NOMO-1 treated with dmso at 0.1 percent for 144 hours (cell line): Measurements from ENCODE around the gene RYK.
"Not testable (repeated sequence)": the region's sequence is repeated elsewhere in the genome, so short reads cannot be mapped to it uniquely, and the experiment has no call there.

Experiments used
- DNase-seq: peaks from one replicate; lab custom pipeline; 2025; ENCODE audit not compliant: unreplicated experiment; lab: John Stamatoyannopoulos, UW

RYK gene

DNA sequence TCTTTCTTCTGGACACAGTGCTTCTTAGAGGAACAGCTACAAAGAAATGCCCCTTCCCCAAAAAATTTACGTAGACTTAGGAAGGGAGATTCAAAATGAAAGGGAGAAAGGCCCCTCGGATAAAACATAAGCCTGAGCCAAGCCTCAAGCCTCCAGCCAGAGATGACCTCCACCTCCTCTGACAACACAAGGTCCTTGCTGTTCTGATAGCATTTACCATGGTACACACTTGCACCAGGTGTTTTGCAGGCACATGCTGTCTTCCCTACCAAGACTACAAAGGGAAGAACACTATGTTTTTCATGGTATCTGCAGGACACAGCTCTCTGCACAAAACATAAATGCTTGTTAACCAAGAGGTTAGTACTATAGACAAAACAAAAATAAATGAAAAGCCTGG, 27.8 kb downstream of the RYK start:
- no peak for DNase-seq

DNA sequence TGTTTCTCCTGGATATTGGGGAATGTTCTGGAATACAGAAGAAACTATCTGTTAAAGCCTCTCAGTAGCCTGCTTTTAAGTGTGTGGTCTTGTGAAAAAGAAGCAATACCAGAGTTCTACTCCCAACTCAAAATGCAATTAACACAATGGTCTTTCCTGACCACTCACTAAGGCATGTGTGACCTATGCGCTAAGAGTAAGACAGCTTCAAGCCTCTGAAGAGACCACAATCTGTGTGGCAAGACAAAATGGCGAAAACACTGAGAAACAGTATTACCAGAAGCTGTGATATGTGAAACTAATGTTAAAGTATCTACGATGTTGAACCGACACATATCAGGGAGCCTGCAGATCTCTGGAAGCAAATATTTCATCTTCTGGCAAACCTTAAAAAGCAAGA, 33.8 kb downstream of the RYK start:
- no peak for DNase-seq

DNA sequence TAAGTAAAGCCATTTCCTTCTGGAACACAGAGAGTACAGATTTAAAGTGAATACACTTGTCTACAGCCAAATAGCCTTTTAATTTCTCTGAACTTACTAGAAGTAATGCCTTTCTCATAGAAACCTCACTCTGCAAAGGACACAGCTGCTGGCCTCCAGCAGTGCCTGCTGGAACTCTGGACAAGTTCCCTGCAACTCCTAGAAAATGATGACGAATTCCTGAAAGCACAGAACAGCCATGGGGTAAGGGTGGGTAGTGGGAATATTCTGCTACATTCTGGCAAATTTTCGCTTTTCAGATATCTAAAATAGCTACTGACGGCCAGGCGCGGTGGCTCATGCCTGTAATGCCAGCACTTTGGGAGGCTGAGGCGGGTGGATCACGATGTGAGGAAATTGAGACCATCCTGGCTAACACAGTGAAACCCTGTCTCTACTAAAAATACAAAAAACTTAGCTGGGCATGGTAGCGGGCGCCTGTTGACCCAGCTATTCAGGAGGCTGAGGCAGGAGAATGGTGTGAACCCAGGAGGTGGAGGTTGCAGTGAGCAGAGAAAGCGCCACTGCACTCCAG, 34.4 kb downstream of the RYK start:
- DNase-seq = no peak

DNA sequence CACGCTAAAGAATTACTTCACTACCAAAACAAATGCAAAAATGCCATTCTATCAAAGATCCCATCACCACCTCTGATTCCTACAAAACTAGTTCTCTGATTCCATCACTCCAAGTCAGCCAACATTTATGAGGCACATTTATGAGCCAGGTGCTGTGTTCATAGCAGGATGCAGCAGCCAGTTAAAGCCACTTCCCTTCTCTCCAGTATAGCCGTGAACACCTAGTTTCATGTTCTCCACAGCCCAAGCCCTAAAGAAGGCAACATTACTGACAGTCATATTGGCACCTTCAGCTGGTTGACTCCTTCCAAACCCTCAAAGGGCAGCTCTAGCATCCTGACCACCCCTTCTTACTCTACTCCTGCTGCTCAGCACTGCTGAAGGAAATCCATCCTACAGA, 36.4 kb downstream of the RYK start:
- DNase-seq = no peak

DNA sequence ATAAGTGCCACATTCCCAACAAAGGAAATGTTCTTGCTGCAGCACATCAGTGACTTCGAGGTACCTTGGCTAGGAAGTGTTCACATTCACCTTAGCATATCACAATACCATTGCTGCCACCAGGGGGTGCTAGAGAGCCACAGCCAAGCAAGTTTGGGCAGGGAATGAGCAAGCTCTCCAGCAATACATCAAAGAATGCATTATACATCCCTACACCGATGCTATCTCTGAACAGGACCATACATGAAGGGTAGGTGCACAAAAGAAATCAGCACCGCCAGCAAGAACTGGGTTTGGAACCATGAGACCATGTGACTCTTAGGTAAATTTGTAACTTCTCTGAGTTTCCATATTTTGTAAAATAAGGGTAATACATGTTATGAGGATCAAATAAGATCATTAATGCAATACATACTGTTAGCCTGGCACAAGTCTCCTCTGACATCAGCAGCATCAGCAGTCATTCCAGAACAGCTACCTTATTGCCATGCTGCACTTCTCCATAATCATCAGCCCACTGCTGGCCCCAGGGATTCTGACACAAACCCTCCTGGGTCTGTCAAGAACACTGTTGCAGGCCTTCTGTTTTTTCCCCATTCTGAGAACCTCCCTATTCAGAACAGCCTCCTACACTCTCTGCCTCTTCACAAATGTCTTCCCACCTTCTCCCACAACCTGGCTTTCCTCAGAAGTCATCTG, 37.5 kb downstream of the RYK start:
- peak; percentile 53 for DNase-seq

DNA sequence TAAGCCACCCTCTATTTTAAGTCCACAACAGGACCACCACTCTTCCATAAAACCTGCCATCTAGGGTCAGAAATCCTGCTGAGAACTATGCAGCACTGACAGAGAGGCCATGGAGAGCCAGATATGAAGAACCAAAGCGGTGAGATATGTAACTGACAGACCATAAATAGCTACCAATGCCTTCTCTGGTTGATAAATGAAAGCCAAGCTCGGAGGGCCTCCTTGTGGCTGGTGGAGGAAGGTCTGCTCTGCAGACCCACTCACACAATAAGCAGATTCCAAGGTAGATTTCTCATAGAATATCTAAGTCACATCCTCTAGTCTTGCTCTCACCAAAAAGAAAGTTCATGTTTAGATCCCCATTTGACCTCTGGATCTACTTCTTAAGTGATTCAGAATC, 38.9 kb downstream of the RYK start:
- peak; percentile 29 for DNase-seq

DNA sequence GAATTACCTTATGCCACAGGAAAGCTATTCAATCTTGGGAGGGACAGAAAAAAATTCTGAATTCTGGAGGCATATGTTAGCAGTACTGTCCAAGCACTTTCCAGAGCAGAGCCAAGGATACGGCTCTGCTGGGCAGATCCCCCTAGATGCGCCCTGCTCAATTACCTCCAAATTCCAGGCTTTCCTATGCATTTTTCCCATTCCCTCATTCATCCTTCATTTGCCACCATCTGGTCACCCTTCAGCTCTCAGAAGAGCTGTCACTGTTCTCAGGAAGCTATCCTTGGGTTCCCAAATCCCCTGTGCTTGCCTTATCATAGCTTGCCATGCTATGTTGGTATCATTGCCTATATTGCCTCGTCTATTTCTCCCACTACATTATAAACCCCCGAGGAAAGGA, 45.2 kb downstream of the RYK start:
- DNase-seq = no peak

DNA sequence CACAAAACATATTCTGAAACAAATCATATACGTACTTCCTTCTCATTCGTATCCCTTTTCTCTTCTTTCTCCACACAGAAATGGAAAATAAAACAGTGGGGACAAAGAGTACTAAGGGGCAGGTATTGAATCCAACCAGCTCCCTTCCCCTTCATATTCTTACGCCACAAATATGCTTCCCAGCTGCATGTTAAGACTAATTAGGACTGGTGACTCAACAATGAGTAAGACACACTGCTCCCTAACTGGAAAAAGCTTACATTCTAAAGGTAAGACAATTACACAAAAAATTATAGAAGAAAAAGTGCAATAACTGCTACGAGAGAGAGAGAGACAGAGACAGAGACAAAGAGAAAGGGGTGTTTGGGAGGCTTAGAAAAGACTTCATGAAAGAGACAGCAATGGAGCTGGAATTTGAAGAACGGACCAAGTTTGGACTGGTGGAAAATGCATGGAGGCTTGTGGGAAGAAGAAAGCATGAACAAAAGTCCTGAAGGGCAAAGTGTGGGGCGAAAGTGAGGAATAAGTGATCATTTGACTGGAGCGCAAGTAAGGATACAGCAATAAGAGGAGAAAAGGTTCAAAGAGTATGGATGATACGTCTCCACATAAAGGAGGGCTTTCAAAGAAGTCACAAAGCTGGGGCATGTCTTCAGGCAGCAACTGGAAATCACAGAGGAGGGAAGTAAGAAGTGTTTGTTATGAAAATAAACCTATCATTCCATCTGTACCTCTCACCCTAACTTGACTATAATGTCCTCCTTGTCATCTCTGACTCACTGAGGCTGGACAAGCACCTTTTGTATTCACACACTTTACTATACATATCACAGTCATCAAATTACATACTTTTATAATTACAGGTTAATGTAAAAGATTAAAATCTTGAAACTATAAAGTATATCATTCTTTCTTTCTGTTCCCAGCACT, 49.2 kb downstream of the RYK start:
- no peak for DNase-seq

DNA sequence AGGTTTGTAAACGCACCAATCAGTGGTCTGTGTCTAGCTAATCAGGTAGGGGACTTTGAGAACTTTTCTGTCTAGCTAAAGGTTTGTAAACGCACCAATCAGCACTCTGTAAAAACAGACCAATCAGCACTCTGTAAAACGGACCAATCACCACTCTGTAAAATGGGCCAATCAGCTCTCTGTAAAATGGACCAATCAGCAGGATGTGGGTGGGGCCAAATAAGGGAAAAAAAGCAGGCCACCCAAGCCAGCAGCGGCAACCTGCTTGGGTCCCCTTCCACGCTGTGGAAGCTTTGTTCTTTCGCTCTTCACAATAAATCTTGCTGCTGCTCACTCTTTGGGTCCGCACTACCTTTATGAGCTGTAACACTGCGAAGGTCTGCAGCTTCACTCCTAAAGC, 50.8 kb downstream of the RYK start:
- not testable (repeated sequence) for DNase-seq

DNA sequence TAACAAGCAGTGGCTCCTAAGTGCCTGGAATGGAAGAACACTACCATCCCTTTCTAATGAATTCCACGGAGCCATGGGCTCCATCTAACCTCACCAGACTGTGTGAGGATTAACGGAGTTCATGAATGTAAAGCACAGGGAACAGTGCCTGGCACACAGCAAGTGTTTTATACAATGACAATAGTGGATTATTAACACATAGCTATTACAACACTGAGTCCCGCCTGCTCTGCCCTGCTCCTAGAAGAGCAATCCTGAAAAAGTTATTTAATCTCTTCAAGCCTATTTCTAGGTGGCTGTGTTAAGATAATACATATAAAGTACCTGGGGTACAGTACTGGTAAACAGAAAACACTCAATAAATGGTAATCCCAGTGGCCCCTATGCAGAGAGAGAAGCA, 51.4 kb downstream of the RYK start:
- no peak for DNase-seq

DNA sequence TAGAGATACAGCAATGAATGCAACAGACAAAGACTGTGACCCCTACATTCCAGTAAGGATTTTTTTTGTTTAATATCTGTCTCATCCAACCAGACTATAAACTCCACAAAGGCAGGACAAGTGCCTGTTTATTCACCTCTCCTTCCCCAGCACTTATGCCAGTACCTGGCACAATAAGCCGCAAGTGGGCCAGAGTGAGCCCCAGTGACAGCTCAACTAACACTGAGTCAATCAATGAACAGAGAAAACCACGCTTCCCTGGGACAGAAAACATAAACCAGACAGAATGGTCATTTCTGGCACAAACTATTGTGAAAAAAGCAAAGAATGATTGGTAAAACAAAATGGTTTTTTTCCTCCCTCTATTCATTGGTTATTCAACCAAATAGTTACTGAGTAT, 52.2 kb downstream of the RYK start:
- DNase-seq = no peak

DNA sequence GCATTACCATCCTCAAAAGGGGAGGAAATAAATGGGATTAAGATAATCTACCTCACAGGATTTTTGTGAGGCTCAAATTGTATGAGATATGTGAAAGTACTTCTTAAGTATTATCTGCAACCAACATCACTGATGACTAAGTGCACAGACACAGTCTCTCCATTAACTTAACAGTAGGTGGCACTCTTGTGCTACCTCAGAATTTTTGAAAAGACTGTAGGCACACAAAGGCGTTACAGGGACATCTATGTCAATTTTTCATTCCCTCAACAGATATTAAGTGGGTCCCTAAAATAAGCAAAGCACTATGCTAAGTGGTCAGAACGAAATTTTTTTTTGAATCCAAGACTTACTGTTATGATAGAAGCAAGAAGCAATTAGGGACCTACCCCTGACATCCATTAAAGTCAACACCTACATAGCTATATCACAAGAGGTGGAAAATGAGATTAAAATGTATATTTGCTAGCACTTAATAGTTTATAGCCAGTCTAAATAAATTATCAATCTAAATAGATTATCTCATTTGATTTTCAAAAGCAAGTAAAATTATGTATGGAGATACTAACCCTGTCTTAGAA, 52.9 kb downstream of the RYK start:
- peak; percentile 19 for DNase-seq

DNA sequence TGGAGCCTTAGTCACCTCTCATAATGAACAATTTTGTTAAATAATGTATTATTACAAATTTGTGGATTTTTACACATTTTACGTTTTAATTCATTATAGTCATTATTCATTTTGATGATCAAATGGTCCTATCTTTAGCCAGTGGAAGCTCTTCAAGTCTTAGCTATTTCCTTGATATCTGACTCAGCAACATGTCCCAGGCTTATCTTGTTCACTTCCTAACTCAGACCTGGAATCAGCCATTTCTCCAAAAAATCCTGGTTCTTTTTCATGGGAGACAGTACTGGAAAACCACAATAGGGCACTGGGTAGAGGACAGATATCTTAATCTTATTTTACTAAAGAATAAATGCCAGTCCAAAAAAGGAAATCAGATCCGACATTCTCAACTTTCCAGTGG, 56.4 kb downstream of the RYK start:
- DNase-seq = no peak

DNA sequence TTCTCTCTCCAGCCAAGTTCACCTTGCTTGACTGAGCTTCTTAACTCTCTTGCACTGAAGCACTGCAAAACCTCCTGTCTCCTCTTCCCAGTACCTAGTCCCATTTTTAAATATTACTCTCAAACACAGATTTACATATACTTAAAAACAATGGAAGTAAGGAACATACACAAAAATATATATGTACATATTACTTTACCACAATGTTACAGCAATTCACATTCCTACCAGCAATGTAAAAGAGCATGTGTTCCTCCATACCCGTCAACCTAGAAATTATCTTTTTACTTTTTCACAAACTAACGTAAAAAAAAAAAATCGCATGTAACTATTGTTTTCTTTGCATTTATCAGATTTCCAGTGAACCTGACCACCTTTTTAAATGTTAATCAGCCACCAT, 60.4 kb downstream of the RYK start:
- DNase-seq = no peak

DNA sequence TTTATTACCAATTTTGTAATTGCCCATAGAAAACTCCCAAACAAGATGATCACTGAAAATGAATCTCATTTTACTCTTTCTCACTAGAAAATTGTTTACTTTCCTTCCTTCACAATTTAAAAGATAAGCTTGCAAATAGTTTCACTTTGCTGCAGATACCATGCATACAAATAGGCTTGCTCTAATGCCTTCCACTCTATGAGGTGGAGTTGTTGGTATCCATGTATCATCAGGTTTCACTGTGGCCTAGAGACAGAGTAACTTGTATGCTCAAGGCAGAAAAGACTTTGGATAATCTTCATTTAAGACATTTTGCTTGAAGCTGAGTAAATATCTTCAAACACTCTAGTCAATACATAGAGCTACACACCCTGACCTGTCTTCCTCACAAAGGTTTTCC, 60.8 kb downstream of the RYK start:
- no peak for DNase-seq

DNA sequence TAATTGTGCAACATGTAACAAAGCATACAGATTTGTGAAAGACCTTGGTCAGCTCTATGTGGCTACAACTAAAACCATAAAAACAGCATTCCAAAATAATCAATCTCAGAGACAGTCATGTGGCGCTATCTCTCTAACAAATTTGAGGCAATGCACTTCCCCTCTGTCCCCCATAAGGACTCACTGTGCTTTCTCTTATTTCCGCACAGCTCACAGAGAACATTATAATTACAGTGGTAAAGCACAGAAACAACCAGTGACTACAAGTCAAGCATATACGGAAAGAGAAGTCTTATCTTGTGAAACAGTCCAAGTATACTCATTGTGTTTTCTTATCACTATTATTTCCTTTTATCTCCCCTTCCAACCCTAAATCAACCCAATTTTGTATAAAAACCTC, 64.3 kb downstream of the RYK start:
- DNase-seq = no peak

DNA sequence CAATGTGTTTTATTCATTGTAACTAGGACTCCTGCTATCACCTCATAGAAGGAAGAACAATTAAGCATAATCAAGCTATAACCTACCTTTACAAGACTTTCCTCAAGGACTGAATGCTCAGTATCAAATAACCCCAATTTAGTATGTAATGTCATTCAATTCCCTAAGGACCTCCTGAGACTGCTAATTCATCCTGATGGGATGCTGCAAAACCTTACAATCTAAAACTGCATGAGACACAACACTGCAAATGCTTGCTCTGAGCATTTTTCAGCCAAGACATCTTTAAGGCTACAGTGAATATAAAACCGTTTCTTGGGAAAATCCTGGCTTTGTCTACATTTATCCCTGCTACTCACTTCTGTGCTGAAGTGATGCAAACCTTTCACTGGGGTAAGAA, 69.9 kb downstream of the RYK start:
- DNase-seq = no peak

DNA sequence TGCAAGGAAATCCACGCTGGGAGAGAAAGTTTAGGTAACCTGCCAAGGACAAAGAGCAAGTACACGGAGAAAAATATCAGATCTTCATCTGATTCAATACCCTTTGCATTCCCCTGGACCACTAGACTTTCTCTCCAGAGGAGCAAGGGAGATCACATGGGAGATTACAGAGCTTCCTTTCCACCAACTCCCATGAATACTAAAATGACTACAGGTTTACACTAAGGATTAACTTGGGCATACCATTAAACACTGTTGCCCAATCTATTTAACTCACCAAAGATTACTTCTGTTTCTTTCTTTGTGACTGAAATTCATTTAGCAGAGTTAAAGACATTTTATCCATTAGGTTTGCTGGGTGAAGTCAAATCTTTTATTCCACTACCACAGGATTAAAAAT, 71.2 kb downstream of the RYK start:
- DNase-seq = no peak

DNA sequence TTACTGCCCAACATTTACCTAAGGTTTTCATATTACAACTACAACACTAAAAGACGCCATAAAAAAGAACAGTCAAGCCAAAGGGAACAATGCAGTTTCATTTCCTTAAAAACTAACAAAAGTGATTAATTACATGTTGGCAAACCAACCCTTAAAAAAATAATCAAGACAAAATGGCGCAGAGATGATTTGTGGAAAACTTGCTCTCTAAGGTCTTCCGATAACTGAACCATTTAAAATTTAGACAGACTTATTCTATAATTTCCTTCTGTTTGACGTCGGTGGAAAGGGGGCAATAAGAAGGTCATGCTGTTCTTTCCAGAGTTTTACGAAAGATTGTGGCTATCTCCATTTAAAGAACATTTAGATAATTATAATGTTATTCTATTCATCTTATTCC, 87.6 kb downstream of the RYK start:
- peak; percentile 50 for DNase-seq

DNA sequence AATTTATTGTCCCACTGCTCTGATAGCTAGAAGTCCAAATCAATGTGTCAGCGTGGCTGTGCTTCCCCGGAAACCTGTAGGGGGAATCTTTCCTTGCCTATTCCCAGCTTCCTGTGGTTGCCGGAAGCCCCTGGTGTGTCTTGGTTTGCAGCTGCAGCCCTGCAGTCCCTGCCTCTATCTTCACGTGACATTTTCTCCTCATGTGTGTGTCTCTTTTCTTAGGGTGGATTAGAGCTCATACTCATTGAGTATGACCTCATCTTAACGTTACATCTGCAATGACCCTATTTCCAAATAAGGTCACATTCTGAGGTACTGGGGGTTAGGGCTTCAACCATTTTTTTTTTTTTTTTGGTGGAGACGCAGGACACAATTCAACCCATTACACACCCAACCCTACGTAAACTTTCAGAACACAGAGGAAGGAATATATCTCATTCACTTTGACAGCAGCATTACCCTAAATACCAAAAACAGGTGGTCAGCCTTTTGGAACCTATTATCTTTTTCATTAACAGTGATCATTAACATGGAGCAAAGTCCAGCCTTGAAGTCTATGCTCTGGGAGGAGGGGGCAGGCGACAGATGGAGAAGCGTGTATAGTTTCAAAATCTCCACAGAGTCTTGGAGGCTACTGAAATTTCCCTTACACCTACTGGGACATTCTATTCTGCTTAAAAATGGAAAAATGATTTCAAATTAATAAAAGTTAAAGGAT, 88.6 kb downstream of the RYK start:
- DNase-seq = no peak

DNA sequence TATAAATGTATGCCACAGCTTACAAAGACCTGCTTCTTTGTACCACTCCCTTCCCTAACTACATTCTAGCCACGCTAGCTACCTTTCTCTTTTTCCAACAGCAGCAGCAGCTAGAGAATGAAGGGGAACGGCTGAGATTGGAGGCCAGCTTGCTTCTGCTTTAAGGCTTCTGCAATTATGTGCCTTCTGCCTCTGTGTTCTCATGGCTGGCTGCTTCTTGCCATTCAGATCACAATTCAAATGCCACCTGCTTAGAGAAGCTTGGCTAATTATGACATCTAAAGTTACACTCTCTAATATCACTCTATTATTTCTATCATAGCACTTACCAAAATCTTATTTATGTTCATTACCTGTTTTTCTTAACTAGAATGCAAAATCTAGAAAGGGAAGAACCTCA, 95.2 kb downstream of the RYK start:
- DNase-seq = no peak
